Brain microvascular endothelial cell (primary cell): ENCODE measurements around the gene HDAC9.
A peak's percentile ranks its signal among the peaks of the same experiment; 100 is the strongest.

Experiments used
- DNase-seq: peaks from one replicate; pipeline ENCODE4 v3.0.0-alpha.2; 2020
- H3K27ac ChIP-seq: fragments of 250-450 bp; sonication (Bioruptor Pico); 2 replicates; pipeline ENCODE4 v1.5.1; 2020; ENCODE audit warnings: mild to moderate bottlenecking, moderate library complexity
- H3K27me3 ChIP-seq: fragments of 250-450 bp; sonication (Bioruptor Pico); replicated peaks from 2 replicates; pipeline ENCODE4 v1.5.1; 2020; ENCODE audit warnings: mild to moderate bottlenecking
- H3K36me3 ChIP-seq: fragments of 250-450 bp; sonication (Bioruptor Pico); replicated peaks from 2 replicates; pipeline ENCODE4 v1.5.1; 2020; ENCODE audit warnings: mild to moderate bottlenecking
- H3K4me3 ChIP-seq: 2 replicates; pipeline ENCODE4 v1.5.1; 2011; ENCODE audit warnings: low read depth, mild to moderate bottlenecking, control low read depth, low read length, moderate library complexity
- in situ Hi-C: cut with HindIII; loops from 2 replicates; pipeline ENCODE4 v1.10.0; 2017; ENCODE audit warnings: low sequenced_read_pairs, low pct_ligation_motif_present
- TF ChIP-seq, protein P1 (sequence below): IDR thresholded peaks from 2 replicates; pipeline ENCODE4 v1.5.1; 2011; ENCODE audit warnings: low read depth, mild to moderate bottlenecking, moderate library complexity, low read length, control low read depth, inconsistent platforms; ENCODE audit errors: missing control alignments

HDAC9 gene

DNA sequence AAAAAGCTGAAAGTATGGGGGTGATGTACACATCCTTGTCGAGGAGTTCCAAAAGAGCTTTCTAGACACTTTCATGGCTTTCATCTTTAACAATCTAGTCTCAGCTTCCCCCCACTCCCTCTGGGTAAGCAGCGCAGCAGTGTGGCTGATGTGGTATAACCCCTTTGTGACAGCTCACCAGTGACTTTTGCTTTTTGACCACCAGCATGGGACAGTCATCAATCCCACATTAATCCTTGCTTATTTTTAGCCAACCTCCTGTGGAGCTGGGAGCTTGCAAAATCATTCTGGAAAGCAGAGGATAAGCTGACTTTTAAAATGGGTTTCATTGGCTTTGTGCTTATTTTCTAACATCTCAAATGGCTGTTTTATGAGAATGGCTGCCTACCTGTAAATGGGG lies 272.7 kb downstream of the HDAC9 start:
- DNase-seq, result peak; percentile 54
- Histone ChIP-seq H3K27ac (peak overlapping the region; percentile 38), H3K36me3 (no peaks in the 10 kb centered on the region), H3K4me3 (no peak overlapping the region), H3K27me3 (no peaks in the 10 kb centered on the region)
- in situ Hi-C loops, result no loop called here
- TF ChIP-seq, protein P1, sequence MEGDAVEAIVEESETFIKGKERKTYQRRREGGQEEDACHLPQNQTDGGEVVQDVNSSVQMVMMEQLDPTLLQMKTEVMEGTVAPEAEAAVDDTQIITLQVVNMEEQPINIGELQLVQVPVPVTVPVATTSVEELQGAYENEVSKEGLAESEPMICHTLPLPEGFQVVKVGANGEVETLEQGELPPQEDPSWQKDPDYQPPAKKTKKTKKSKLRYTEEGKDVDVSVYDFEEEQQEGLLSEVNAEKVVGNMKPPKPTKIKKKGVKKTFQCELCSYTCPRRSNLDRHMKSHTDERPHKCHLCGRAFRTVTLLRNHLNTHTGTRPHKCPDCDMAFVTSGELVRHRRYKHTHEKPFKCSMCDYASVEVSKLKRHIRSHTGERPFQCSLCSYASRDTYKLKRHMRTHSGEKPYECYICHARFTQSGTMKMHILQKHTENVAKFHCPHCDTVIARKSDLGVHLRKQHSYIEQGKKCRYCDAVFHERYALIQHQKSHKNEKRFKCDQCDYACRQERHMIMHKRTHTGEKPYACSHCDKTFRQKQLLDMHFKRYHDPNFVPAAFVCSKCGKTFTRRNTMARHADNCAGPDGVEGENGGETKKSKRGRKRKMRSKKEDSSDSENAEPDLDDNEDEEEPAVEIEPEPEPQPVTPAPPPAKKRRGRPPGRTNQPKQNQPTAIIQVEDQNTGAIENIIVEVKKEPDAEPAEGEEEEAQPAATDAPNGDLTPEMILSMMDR, result no peak

DNA sequence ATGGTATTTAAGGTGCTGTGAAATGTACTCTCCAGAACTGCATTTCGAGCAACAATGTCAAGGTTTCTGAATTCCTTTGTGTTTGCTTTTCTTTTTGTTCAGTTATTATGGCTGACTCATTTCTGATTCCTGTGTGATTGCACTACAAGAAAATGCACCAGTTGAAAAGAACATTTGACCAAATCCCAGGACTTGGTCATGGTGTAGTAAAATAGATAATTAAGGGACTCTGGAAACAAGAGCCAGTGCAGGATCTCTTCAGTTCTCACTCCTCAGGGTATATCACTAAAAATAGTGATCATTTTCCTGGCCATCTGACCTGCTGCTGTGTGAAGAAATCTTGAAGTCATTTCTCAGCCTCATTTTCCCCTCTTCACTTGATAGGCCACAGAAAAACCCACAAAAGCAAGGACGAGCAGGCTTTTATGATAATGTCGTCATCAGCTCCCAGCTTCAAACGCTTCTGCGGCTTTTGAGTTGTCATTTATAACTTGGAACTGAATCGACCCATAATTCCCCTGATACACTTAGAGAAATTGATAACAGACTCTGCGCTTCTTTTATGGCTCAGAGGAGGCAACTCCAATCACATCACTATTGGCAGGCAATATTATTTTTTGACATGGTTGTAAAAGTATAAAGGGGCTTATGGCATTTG lies 274.7 kb downstream of the HDAC9 start:
- Histone ChIP-seq H3K27me3 (no peaks in the 10 kb centered on the region), H3K36me3 (no peaks in the 10 kb centered on the region), H3K27ac (peak overlapping the region; percentile 79), H3K4me3 (no peak overlapping the region)
- in situ Hi-C loops, result no loop called here
- TF ChIP-seq, protein P1, result no peak
- peak; percentile 84 for DNase-seq

- Histone ChIP-seq H3K4me3 (no peak overlapping the region), H3K27ac (peak overlapping the region; percentile 79), H3K36me3 (no peaks in the 10 kb centered on the region), H3K27me3 (no peaks in the 10 kb centered on the region)
- in situ Hi-C loops, result no loop called here
- TF ChIP-seq, protein P1, result no peak
- DNase-seq, result peak; percentile 16
Measured at GRCh38 chr7:18770822-18771221, 275.3 kb downstream of the HDAC9 start.

DNA sequence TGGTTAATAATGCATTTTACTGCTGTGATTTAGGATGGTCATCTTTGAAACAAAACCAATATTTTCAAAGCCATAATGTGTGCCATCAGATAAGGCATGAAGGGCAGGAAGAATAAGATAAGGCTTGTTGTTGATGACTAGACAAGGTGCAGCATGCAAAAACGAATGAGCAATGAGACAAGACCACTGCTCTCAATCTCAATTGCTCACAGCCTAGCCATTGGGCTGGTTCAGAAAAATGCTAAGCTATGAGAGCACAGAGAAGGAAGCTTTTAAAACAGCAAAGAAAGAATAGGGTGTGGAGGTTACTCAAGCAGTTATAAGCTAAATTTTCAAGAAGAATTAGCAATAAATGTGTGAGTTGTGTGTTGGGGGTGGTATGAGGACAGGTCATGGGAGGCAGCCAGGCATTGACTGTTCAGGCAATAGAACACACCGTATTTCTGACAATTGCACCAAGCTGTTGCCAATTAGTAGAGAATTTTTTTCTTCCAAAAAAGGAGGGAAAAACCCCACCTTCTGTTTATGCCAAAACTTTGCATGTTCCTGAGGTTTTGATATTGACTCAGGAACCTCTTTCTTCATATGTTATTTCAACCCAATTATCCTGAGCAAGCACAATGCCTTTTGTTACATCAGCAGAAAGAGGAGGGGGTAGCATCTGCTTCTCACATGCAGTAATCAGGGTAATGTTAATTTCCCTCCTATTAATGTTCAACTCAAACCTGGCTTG lies 276.5 kb downstream of the HDAC9 start:
- TF ChIP-seq, protein P1, result no peak
- Histone ChIP-seq H3K4me3 (no peak overlapping the region), H3K27ac (no peak overlapping the region), H3K36me3 (no peaks in the 10 kb centered on the region), H3K27me3 (no peaks in the 10 kb centered on the region)
- peak; percentile 21 for DNase-seq
- in situ Hi-C loops, result no loop called here

DNA sequence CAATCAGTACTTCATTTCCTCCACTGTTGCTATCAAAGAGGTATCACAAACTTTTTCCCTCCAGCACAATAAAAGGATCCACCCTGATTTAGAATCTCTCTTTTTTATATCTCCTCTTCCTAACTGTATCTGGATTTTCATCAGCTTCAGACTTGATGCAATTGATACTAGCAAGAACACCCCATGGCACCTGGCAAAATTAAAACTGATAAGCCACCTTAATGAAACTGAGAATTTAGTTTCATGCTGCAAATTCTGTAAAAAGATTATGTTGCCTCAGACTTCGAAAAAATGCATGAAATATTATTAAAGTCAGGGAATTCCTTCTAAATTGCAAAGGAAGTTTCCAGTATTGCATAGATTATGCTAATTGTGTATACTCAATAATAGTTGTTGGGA lies 277.0 kb downstream of the HDAC9 start:
- no peaks in the 10 kb centered on the region for H3K36me3 ChIP-seq
- no peaks in the 10 kb centered on the region for H3K27me3 ChIP-seq
- in situ Hi-C loops, result no loop called here
- no peak overlapping the region for H3K4me3 ChIP-seq
- DNase-seq, result no peak
- TF ChIP-seq, protein P1, result no peak
- H3K27ac ChIP-seq, result no peak overlapping the region
